B cell (primary cell): ENCODE data around the gene EHBP1L1. TPM values are rescaled to one million over a fixed set of nuclear protein-coding genes. Genes with fewer than 3 reads are reported as not detected.
"Not testable (repeated sequence)": the region's sequence is repeated elsewhere in the genome, so short reads cannot be mapped to it uniquely, and the experiment has no call there.

Source experiments
- ATAC-seq: fragments of 200-7000 bp; cut with Tn5 transposase; one replicate; pipeline ENCODE4 v1.10.0; 2021; ENCODE audit warnings: low read depth, mild to moderate bottlenecking, moderate number of reproducible peaks, moderate library complexity
- CTCF ChIA-PET: fragments of 350-600 bp; sonication (Branson Sonifier 250); formaldehyde crosslinking; loops from one replicate; lab custom pipeline; 2021; ENCODE audit warnings: antibody characterized with exemption, inconsistent platforms; lab: Charles Lee
- POLR2A ChIA-PET: fragments of 350-600 bp; sonication (Branson Sonifier 250); formaldehyde crosslinking; loops from one replicate; lab custom pipeline; 2021; ENCODE audit warnings: antibody characterized with exemption; lab: Charles Lee
- DNase-seq: peaks from one replicate; pipeline ENCODE4 v3.0.0; 2013
- H2AFZ ChIP-seq: 2 replicates; pipeline ENCODE4 v1.6.1; 2012; ENCODE audit warnings: mild to moderate bottlenecking, low read depth, low read length; ENCODE audit not compliant: insufficient read depth, poor library complexity, severe bottlenecking
- H3K27ac ChIP-seq, 2 donors: 1 replicate in 1 of 2; 2 replicates in 1 of 2; pipeline ENCODE4 v1.5.1; 2012 to 2013; ENCODE audit warnings: low read length in 2 of 2, mild to moderate bottlenecking in 2 of 2, moderate library complexity in 1 of 2
- H3K27me3 ChIP-seq, 4 experiments: fragments of 200-600 bp in 1 of 4; sonication (generic) in 1 of 4; replicated peaks in 1 of 4; 1 replicate in 2 of 4; 2 replicates in 2 of 4; pipeline versions ENCODE4 v1.6.1 to v1.7.0; 2013 to 2016; ENCODE audit warnings: low read length in 3 of 4, mild to moderate bottlenecking in 2 of 4, mixed read lengths in 1 of 4, moderate library complexity in 1 of 4; ENCODE audit not compliant: insufficient read depth in 4 of 4, control insufficient read depth in 3 of 4; ENCODE audit errors: control extremely low read depth in 1 of 4
- H3K36me3 ChIP-seq, 2 experiments: replicated peaks in 1 of 2; 1 replicate in 1 of 2; 2 replicates in 1 of 2; pipeline versions ENCODE4 v1.6.1 to v1.7.1; 2013; ENCODE audit warnings: low read length in 1 of 2; ENCODE audit not compliant: insufficient read depth in 2 of 2, control insufficient read depth in 1 of 2; ENCODE audit errors: control extremely low read depth in 1 of 2, extremely low read depth in 1 of 2
- H3K4me1 ChIP-seq, 2 donors: fragments of 200-600 bp in 1 of 2; sonication (generic) in 1 of 2; 1 replicate in 1 of 2; 2 replicates in 1 of 2; pipeline versions ENCODE4 v1.5.1 to v1.6.1; 2013 to 2017; ENCODE audit warnings: low read length in 2 of 2; ENCODE audit not compliant: control insufficient read depth in 2 of 2, insufficient read depth in 2 of 2
- H3K4me2 ChIP-seq: replicated peaks from 2 replicates; pipeline ENCODE3; 2012; ENCODE audit warnings: mild to moderate bottlenecking, low read depth, low read length; ENCODE audit not compliant: poor library complexity, severe bottlenecking
- H3K4me3 ChIP-seq, 5 experiments: fragments of 200-600 bp in 1 of 5; sonication (generic) in 1 of 5; 1 replicate in 3 of 5; 2 replicates in 2 of 5; pipeline versions ENCODE4 v1.5.1 to v1.7.0; 2011 to 2016; ENCODE audit warnings: low read length in 4 of 5, mild to moderate bottlenecking in 4 of 5, low read depth in 2 of 5, control low read depth in 1 of 5, moderate library complexity in 1 of 5; ENCODE audit not compliant: insufficient read depth in 1 of 5; ENCODE audit errors: control extremely low read depth in 1 of 5, extremely low read depth in 1 of 5
- H3K79me2 ChIP-seq: fragments of 200-600 bp; sonication (generic); one replicate; pipeline ENCODE4 v1.6.0; 2016; ENCODE audit warnings: low read length; ENCODE audit not compliant: control insufficient read depth, insufficient read depth
- H3K9ac ChIP-seq: fragments of 200-600 bp; sonication (generic); 2 replicates; pipeline ENCODE4 v1.6.1; 2017; ENCODE audit warnings: mild to moderate bottlenecking, low read length, moderate library complexity
- H3K9me3 ChIP-seq, 3 donors: one replicate each; pipeline versions ENCODE4 v1.6.1 to v1.7.1; 2013; ENCODE audit warnings: low read length in 2 of 3; ENCODE audit not compliant: control insufficient read depth in 2 of 3, insufficient read depth in 1 of 3; ENCODE audit errors: control extremely low read depth in 1 of 3
- H4K20me1 ChIP-seq: 2 replicates; pipeline ENCODE4 v1.6.0; 2012; ENCODE audit warnings: mild to moderate bottlenecking, low read length; ENCODE audit not compliant: insufficient read depth, control insufficient read depth, poor library complexity, severe bottlenecking
- H3K27ac Mint-ChIP-seq: one replicate; pipeline ENCODE4 v1.8.0; 2021; ENCODE audit warnings: mixed read lengths
- H3K27me3 Mint-ChIP-seq: one replicate; pipeline ENCODE4 v1.8.0; 2021; ENCODE audit warnings: mixed read lengths
- H3K4me1 Mint-ChIP-seq: one replicate; pipeline ENCODE4 v1.8.0; 2021; ENCODE audit warnings: mixed read lengths
- H3K4me3 Mint-ChIP-seq: one replicate; pipeline ENCODE4 v1.8.0; 2021; ENCODE audit warnings: mixed read lengths
- H3K9me3 Mint-ChIP-seq: one replicate; pipeline ENCODE4 v1.8.0; 2022; ENCODE audit warnings: mixed read lengths; ENCODE audit not compliant: insufficient read depth
- CTCF ChIP-seq: fragments of 200-600 bp; IDR thresholded peaks from one replicate; pipeline ENCODE4 v1.8.0; 2022; ENCODE audit warnings: antibody characterized with exemption, mild to moderate bottlenecking
- EZH2 ChIP-seq: IDR thresholded peaks from 2 replicates; pipeline ENCODE4 v1.6.1; 2012; ENCODE audit warnings: borderline replicate concordance, low read depth, mild to moderate bottlenecking, moderate library complexity, low read length; ENCODE audit not compliant: insufficient read depth, poor library complexity, severe bottlenecking
- WGBS: methylation state at CpG from one replicate; pipeline ENCODE4 v1.1.5; 2013; ENCODE audit warnings: missing lambda C conversion rate; ENCODE audit not compliant: insufficient coverage; 5-methylcytosine and 5-hydroxymethylcytosine counted together
- intact Hi-C: fragments of 100-400 bp; cut with micrococcal nuclease; formaldehyde crosslinking; loops from one replicate; pipeline ENCODE4 v1.10.0; 2022
- polyA plus RNA-seq: library from polyadenylated mRNA; depleted of rRNA; stranded (reverse); fragments of >200 nt; gene quantifications from 2 replicates; pipeline ENCODE4 v1.2.3, GENCODE V29; 2012
- total RNA-seq, 2 donors: library from RNA; stranded (reverse); fragments of 120-200 nt in 1 of 2; gene quantifications; 1 replicate in 1 of 2; 2 replicates in 1 of 2; pipeline versions ENCODE4 v1.2.3 to v1.2.4, GENCODE V29; 2013 to 2022

The EHBP1L1 gene
- total and polyA plus RNA-seq, 2 donors (not counting 1 experiment from before 2014, with no cell fraction given), result 202 to 279 TPM

- intact Hi-C loops, result no loop called here
- Histone ChIP-seq H2AFZ (no peak overlapping the region), H3K79me2 (peaks cover 97% of the 10 kb centered on the region), H4K20me1 (peaks cover 9% of the 10 kb centered on the region), H3K27ac (no peak overlapping the region), H3K9ac (no peak overlapping the region), H3K4me3 (no peak overlapping the region), H3K4me2 (no peak overlapping the region), H3K9me3 (no peaks in the 10 kb centered on the region), H3K4me1 (peaks cover 31 to 43% of the 10 kb centered on the region in 2 donors), H3K36me3 (peaks cover 0 to 6% of the 10 kb centered on the region in 2 experiments), H3K27me3 (no peaks in the 10 kb centered on the region)
- DNase-seq, result no peak
- no peak for TF ChIP-seq EZH2
- TF ChIP-seq CTCF, result no peak
- 97% methylated on average over 4 of the region's 4 CpGs for WGBS
- ChIA-PET POLR2A (interaction anchor here (0.6 to 0.9 kb wide), 2 partner anchors 9 to 156 kb away, joined by 6 to 7 read pairs; partner anchors contain the start of gene FAM89B), CTCF (interaction anchor here (0.6 to 4.2 kb wide), 4 partner anchors 12 to 25 kb away, joined by 3 to 21 read pairs (median 6); no protein-coding TSS in a partner anchor)
- H3K4me1 Mint-ChIP-seq, result peaks cover 27% of the 10 kb centered on the region
- no peak overlapping the region for H3K27ac Mint-ChIP-seq
- peaks cover 3% of the 10 kb centered on the region for H3K27me3 Mint-ChIP-seq
- no peaks in the 10 kb centered on the region for H3K9me3 Mint-ChIP-seq
- no peak overlapping the region for H3K4me3 Mint-ChIP-seq
- no peak for ATAC-seq
Observed at GRCh38 chr11:65563601-65564000, 12.3 kb upstream of the EHBP1L1 start.

GRCh38 chr11:65564879-65565559 lies 10.8 kb upstream of the EHBP1L1 start:
- H3K36me3 ChIP-seq, H2AFZ ChIP-seq, H3K9me3 ChIP-seq, H3K9me3 Mint-ChIP-seq, H3K9ac ChIP-seq, DNase-seq, H3K4me3 ChIP-seq, H3K27me3 Mint-ChIP-seq, intact Hi-C loops, H3K27me3 ChIP-seq, ATAC-seq, H3K4me3 Mint-ChIP-seq: not testable (repeated sequence)
- Mint-ChIP-seq H3K4me1 (peaks cover 39% of the 10 kb centered on the region), H3K27ac (peak overlapping the region; percentile 88)
- H3K4me2 ChIP-seq, result peak overlapping the region; percentile 35
- peaks cover 89% of the 10 kb centered on the region for H3K79me2 ChIP-seq
- ChIA-PET CTCF (interaction anchor here (0.8 to 4.2 kb wide), 6 partner anchors 14 to 182 kb away, joined by 3 to 21 read pairs (median 6); partner anchors contain the start of gene SLC25A45), POLR2A (interaction anchor here (0.7 to 1.2 kb wide), 3 partner anchors 61 to 313 kb away, joined by 3 to 6 read pairs (median 5); no protein-coding TSS in a partner anchor)
- H4K20me1 ChIP-seq, result peaks cover 11% of the 10 kb centered on the region
- H3K27ac ChIP-seq, result peak overlapping the region; percentile 35 to 81
- peaks cover 33 to 43% of the 10 kb centered on the region in 2 donors for H3K4me1 ChIP-seq
- WGBS, result 99% methylated on average over 8 of the region's 12 CpGs
